DND-41 (cell line): ENCODE data around the gene RGL1.

Experiments
- ATAC-seq: fragments of 200-7000 bp; cut with Tn5 transposase; 3 replicates; pipeline ENCODE4 v1.9.1; 2021; ENCODE audit warnings: low read depth; ENCODE audit not compliant: insufficient read depth
- DNase-seq: peaks from one replicate; pipeline ENCODE4 v3.0.0-alpha.2; 2020
- H2AFZ ChIP-seq: 2 replicates; pipeline ENCODE4 v1.6.0; 2012; ENCODE audit warnings: low read depth, low read length
- H3K27ac ChIP-seq: 2 replicates; pipeline ENCODE4 v1.5.1; 2012; ENCODE audit warnings: low read length, inconsistent platforms
- H3K27me3 ChIP-seq: fragments of 200-600 bp; sonication (generic); 2 replicates; pipeline ENCODE4 v1.6.0; 2012; ENCODE audit warnings: low read length, mild to moderate bottlenecking, inconsistent platforms; ENCODE audit not compliant: insufficient read depth, poor library complexity
- H3K36me3 ChIP-seq: 2 replicates; pipeline ENCODE4 v1.5.1; 2012; ENCODE audit warnings: low read length, inconsistent platforms; ENCODE audit not compliant: insufficient read depth
- H3K4me1 ChIP-seq: 2 replicates; pipeline ENCODE4 v1.5.1; 2012; ENCODE audit warnings: mild to moderate bottlenecking, low read length; ENCODE audit not compliant: insufficient read depth
- H3K4me2 ChIP-seq: 2 replicates; pipeline ENCODE4 v1.6.0; 2012; ENCODE audit warnings: mild to moderate bottlenecking, moderate library complexity, low read length, inconsistent platforms; ENCODE audit not compliant: insufficient read depth
- H3K4me3 ChIP-seq, 2 experiments: fragments of 200-600 bp in 1 of 2; shearing (Covaris generic) in 1 of 2; 2 replicates each; pipeline ENCODE4 v1.5.1; 2012 to 2016; ENCODE audit warnings: inconsistent platforms in 2 of 2, low read length in 2 of 2, mild to moderate bottlenecking in 2 of 2, low read depth in 1 of 2, moderate library complexity in 1 of 2
- H3K79me2 ChIP-seq: 2 replicates; pipeline ENCODE4 v1.6.0; 2012; ENCODE audit warnings: low read length, inconsistent platforms; ENCODE audit not compliant: insufficient read depth
- H3K9ac ChIP-seq: 2 replicates; pipeline ENCODE4 v1.6.0; 2012; ENCODE audit warnings: low read depth, mild to moderate bottlenecking, inconsistent platforms, low read length, moderate library complexity
- H3K9me3 ChIP-seq: 2 replicates; pipeline ENCODE4 v1.5.1; 2012; ENCODE audit warnings: low read length, moderate library complexity, mild to moderate bottlenecking, inconsistent platforms; ENCODE audit not compliant: insufficient read depth, severe bottlenecking
- H4K20me1 ChIP-seq: 2 replicates; pipeline ENCODE4 v1.6.0; 2012; ENCODE audit warnings: low read length; ENCODE audit not compliant: insufficient read depth
- EZH2 ChIP-seq: IDR thresholded peaks from 3 replicates; pipeline ENCODE4 v1.6.1; 2012; ENCODE audit warnings: borderline replicate concordance, low read depth, mild to moderate bottlenecking, moderate library complexity, low read length, inconsistent platforms; ENCODE audit not compliant: severe bottlenecking
- TF ChIP-seq, protein P1 (sequence below): IDR thresholded peaks from 2 replicates; pipeline ENCODE4 v1.5.1; 2012; ENCODE audit warnings: borderline replicate concordance, low read length, moderate library complexity, mild to moderate bottlenecking; ENCODE audit not compliant: poor library complexity, severe bottlenecking; ENCODE audit errors: extremely low read depth

The RGL1 gene

DNA sequence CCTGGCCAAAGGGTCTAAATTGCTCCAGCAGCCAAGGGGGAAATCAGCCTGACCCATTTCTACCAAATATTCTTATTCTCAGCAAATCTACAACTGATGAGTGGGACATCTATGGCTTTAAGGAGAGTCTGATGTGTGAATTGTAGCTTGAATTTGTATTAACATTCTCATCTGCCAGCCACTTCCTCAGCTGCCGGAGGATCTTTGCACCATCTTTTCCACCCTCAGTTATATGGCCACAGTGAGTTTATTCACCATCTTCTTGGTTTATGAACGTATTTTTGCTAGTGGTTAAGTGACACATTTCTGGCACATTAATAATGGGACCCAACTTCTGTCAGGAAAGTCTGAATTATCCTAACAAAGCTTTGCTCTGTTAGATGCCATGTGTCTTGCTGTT, 163.0 kb downstream of the RGL1 start:
- Histone ChIP-seq H3K27ac (no peak overlapping the region), H3K9ac (no peak overlapping the region), H3K4me2 (no peak overlapping the region), H3K4me1 (no peaks in the 10 kb centered on the region), H3K79me2 (no peaks in the 10 kb centered on the region), H3K9me3 (no peaks in the 10 kb centered on the region), H4K20me1 (no peaks in the 10 kb centered on the region), H3K27me3 (peaks cover 18% of the 10 kb centered on the region), H2AFZ (no peak overlapping the region), H3K36me3 (no peaks in the 10 kb centered on the region), H3K4me3 (no peak overlapping the region)
- TF ChIP-seq EZH2: no peak
- TF ChIP-seq, protein P1, sequence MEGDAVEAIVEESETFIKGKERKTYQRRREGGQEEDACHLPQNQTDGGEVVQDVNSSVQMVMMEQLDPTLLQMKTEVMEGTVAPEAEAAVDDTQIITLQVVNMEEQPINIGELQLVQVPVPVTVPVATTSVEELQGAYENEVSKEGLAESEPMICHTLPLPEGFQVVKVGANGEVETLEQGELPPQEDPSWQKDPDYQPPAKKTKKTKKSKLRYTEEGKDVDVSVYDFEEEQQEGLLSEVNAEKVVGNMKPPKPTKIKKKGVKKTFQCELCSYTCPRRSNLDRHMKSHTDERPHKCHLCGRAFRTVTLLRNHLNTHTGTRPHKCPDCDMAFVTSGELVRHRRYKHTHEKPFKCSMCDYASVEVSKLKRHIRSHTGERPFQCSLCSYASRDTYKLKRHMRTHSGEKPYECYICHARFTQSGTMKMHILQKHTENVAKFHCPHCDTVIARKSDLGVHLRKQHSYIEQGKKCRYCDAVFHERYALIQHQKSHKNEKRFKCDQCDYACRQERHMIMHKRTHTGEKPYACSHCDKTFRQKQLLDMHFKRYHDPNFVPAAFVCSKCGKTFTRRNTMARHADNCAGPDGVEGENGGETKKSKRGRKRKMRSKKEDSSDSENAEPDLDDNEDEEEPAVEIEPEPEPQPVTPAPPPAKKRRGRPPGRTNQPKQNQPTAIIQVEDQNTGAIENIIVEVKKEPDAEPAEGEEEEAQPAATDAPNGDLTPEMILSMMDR: no peak
- no peak for DNase-seq
- ATAC-seq: no peak

GRCh38 chr1:183968386-183968785, 163.5 kb downstream of the RGL1 start:
- Histone ChIP-seq H3K4me2 (no peak overlapping the region), H3K79me2 (no peaks in the 10 kb centered on the region)
- no peak for ATAC-seq

GRCh38 chr1:183970516-183971300, 165.8 kb downstream of the RGL1 start:
- H4K20me1 ChIP-seq: no peaks in the 10 kb centered on the region
- no peak for DNase-seq
- no peak overlapping the region for H3K27ac ChIP-seq
- H2AFZ ChIP-seq: no peak overlapping the region
- H3K4me2 ChIP-seq: no peak overlapping the region
- H3K36me3 ChIP-seq: no peaks in the 10 kb centered on the region
- no peaks in the 10 kb centered on the region for H3K4me1 ChIP-seq
- no peaks in the 10 kb centered on the region for H3K79me2 ChIP-seq
- H3K4me3 ChIP-seq: no peak overlapping the region
- H3K9me3 ChIP-seq: no peaks in the 10 kb centered on the region
- ATAC-seq: no peak
- H3K27me3 ChIP-seq: peaks cover 21% of the 10 kb centered on the region
- no peak for TF ChIP-seq EZH2
- TF ChIP-seq, protein P1: no peak
- no peak overlapping the region for H3K9ac ChIP-seq

More at GRCh38 chr1:183968386-183968785, 163.5 kb downstream of the RGL1 start:
- TF ChIP-seq EZH2: no peak
- TF ChIP-seq, protein P1: no peak
- Histone ChIP-seq H3K4me3 (no peak overlapping the region), H4K20me1 (no peaks in the 10 kb centered on the region), H3K36me3 (no peaks in the 10 kb centered on the region), H3K27ac (no peak overlapping the region), H3K27me3 (peaks cover 20% of the 10 kb centered on the region), H3K4me1 (no peaks in the 10 kb centered on the region), H2AFZ (no peak overlapping the region), H3K9me3 (no peaks in the 10 kb centered on the region), H3K9ac (no peak overlapping the region)
- no peak for DNase-seq
